NT2/D1 (cell line): ENCODE results near the gene PTPN1.

Experiments used
- SUZ12 ChIP-seq: IDR thresholded peaks from 2 replicates; pipeline ENCODE4 v1.6.1; 2011; ENCODE audit not compliant: insufficient read length, insufficient read depth; ENCODE audit errors: extremely low read depth
- ZNF274 ChIP-seq: IDR thresholded peaks from 2 replicates; pipeline ENCODE4 v1.6.1; 2011; ENCODE audit warnings: mild to moderate bottlenecking, low read depth, low read length

- TF ChIP-seq ZNF274 (no peak), SUZ12 (no peak)
These were observed 7.6 kb downstream of the PTPN1 start for GRCh38 chr20:50517817-50518154.
